Right hindlimb (tissue), 1 donor: Measurements from ENCODE around the gene ST3GAL3.

Source experiments
- DNase-seq: peaks from one replicate; pipeline ENCODE4 v3.0.0-alpha.2; 2018

The ST3GAL3 gene

GRCh38 chr1:43947874-43948437 is 240.6 kb downstream of the ST3GAL3 start:
- no peak for DNase-seq

- DNase-seq, result peak; percentile 55
These were observed 242.3 kb downstream of the ST3GAL3 start for GRCh38 chr1:43949678-43950077.

- DNase-seq, result no peak
These were observed 244.0 kb downstream of the ST3GAL3 start for GRCh38 chr1:43951021-43951985.

DNA sequence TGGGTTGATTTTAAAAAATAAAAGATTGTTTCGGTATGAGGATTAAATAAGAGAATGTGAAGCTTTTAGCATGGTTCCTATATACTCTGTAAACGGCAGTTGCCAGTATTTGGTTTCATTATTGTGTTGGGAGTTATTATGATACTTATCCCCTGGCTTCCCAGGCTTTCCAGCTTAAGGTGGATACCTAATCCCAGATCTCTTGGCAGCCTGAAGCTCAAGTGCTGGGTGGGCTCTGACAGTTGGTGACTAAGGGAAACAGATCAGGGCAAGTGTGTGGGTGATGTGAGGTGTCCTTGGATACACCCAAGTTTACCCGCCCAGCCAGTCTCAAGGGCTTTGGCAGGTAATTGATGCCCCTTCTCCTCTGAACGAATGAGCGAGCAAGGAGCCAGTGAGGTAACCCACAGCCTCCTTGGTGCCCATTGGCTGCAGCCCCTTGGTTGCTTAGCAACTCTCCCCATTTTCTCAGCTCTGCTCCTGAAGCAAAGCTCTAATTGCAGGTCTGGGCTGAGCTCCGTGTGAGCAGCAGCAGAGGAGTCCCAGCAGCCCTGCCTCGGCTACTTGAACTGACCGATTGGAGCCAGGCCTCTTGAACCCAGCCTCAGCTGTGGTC is 245.5 kb downstream of the ST3GAL3 start:
- DNase-seq, result no peak

DNA sequence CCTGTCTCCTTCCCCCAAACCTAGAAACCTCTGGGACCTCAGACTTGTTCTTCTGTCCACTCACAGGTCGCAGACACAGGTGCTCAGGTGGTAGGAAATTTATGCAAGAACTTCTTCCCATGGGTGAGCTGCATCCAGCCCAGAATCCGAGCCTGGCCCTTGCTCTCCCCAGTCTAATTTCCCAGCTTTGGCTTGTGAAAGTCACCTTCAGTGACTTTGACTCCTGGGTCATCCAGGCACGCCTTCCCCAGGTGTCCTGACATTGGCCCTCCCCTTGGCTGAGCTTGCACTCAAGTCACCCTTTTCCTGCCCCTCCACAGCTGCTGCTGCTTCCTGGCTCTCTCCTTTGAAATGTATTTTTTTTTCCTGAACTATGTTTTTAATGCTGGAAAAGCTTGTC is 246.0 kb downstream of the ST3GAL3 start:
- no peak for DNase-seq

DNA sequence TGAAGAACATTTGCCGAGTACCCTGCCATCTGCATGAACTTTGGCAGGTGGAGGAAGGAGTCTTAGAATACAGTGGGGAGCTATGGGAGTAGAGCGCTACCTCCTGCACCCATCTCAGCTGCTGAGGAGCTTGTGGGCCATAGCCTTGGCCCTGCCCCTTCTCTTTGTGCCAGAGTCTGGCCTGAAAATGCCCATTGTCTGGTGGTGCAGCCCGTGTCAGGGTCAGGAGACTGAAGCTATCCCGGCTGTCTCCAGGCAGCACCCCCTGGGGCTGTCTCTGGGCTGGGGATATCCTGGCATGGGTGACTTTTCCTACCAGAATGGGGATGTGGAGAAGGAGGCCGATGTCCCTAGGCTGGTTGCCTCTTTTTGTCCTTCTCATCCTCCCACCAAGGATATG is 246.7 kb downstream of the ST3GAL3 start:
- no peak for DNase-seq

GRCh38 chr1:43956234-43956633 is 248.9 kb downstream of the ST3GAL3 start:
- no peak for DNase-seq

- no peak for DNase-seq
These were observed 250.2 kb downstream of the ST3GAL3 start for GRCh38 chr1:43957407-43958040.

- DNase-seq, result no peak
These were observed 251.3 kb downstream of the ST3GAL3 start for GRCh38 chr1:43958351-43959255.

GRCh38 chr1:43960798-43961197 is 253.5 kb downstream of the ST3GAL3 start:
- no peak for DNase-seq

DNA sequence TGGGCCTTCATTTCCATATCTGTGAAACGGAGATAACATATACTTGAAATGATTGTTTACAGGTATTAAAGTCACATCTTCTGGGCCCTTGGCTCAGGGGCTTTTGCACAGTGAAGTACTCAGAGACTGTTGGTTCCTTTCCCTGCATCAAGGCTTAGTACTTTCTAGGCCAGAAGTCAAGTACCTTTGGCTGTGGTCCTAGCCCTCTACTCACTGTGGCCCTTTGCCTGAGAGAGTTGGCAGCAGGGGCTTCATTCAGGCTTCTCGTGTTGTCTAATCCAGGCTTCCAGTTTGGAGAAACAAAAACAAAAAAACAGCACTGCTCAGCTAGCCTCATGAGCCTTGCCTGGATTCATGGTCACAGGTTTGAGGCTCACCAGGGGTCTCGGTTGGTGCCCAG is 254.4 kb downstream of the ST3GAL3 start:
- DNase-seq, result no peak

- DNase-seq, result no peak
These were observed 255.0 kb downstream of the ST3GAL3 start for GRCh38 chr1:43962324-43962723.

GRCh38 chr1:43963006-43963405 is 255.7 kb downstream of the ST3GAL3 start:
- no peak for DNase-seq

DNA sequence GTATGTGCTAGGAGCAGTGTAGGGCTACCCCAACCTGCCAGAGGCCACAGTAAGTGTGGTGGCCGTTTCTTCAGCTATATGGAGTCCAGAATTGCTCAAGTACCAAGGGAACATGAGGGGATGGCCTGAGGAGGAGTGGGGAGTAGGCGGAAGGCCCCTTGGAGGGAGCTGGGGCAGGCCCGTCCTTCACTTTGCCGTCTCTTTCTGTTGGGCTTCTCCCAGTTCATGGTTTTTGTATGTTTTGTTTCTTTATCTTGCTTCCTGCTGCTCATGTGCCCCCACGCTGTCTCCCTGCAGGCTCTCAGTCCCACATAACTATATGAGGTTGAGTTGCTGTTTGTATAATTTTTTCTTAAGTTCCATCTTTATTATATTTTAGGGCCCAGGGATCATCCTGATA is 256.6 kb downstream of the ST3GAL3 start:
- DNase-seq, result no peak

DNA sequence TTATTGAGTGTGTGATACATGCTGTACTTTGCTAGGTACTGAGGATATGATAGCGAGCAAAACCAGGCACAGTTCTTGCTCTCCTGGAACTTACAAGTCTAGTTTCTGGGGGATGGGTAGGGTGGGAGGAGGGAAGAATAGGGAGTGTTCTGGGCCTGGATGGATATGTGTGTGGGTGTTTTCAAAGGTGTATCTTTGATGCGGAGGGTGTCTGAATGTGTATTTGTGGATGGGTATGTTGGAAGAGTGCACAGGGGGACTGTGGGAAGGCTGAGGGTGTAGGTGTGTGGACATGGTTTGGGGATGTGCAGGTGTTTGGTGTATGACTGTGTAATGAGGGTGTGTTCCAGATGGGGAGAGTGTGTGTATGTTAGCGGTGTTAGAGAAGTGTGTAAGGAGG is 258.0 kb downstream of the ST3GAL3 start:
- no peak for DNase-seq

DNA sequence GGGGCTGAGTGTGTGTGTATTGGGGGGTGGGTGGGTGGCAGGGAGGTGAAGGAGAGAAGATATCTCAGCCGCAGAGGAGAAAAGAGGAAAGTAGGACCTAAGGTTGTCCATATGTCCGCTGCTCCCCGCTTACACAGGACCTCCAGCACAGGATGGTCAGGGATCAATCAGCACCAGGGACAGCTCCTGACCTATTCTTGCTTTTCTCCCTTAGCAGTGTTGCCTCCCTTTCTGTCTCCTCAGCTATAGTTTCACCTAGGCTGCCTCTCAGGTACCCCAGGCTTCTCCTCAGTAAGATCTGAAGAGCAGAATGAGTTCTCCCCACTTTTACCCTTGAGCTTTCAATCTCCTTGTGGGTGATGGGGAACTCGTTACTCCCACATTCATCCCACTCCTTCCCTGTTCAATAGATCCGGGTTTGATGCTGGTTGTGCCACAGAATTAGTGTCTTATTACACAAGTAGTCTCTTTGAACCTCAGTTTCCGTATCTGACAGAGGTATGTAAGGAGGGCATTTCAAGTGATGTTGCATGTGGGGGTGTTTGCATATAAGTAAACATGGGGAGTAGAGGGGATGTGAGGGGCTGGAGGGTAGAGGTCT is 261.1 kb downstream of the ST3GAL3 start:
- DNase-seq, result no peak

- no peak for DNase-seq
These were observed 262.0 kb downstream of the ST3GAL3 start for GRCh38 chr1:43969416-43969745.

DNA sequence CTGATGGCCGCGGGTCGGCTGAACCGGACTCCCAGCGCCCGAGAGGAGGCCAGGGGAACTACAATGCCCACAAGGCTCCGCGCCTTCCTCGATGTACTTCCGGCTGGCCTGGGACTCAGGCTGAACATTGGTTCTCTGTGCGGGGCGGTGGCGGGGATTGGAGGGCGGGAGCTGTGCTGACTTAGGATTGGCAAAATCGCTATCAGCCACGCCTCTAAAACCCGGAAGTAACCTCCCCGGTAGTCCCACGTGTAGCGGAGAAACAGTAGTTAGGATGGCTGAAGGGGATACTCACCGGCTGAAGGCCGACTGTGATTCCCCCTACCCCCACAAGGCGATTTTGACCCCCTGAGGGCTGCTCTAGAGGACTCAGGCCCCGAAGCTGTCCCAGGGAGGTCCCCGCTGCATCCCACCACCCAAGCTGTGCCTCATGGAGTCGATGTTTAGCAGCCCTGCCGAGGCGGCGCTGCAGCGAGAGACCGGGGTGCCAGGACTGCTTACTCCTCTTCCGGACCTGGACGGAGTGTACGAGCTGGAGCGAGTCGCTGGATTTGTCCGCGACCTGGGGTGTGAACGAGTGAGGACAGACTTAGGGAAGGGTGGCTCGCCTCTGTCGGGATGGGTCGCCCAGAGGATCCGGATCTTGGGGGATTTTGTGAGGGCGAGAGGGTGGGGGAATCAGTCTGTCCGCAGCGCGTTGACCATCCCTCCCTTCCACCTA is 262.6 kb downstream of the ST3GAL3 start, which contains the start of gene DPH2:
DPH2 (plus strand) TSS at position 265 of the 721 bp plus-strand sequence; CDS start at position 431, 166 bp downstream.
- DNase-seq, result peak; percentile 98

- no peak for DNase-seq
These were observed 263.2 kb downstream of the ST3GAL3 start for GRCh38 chr1:43970502-43970901.

DNA sequence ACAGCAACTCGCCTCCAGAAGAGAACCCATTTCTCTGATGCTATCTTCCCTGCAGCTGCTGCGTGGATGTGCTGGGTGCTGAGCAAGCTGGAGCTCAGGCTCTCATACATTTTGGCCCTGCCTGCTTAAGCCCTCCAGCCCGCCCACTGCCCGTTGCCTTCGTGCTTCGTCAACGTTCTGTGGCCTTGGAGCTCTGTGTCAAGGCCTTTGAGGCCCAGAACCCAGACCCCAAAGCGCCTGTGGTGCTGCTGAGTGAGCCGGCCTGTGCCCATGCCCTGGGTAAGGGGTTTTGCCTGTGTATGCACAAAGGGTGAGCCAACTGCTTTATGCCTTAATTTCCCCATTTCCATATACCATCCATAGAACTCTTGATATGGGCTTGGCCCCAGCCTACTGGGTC is 263.6 kb downstream of the ST3GAL3 start:
- DNase-seq, result no peak

- no peak for DNase-seq
These were observed 264.1 kb downstream of the ST3GAL3 start for GRCh38 chr1:43971336-43971980.
